Spleen (tissue), 11 donors: ENCODE results near the gene RPL3. TPM values are rescaled to one million over a fixed set of nuclear protein-coding genes. Genes with fewer than 3 reads are reported as not detected.
A peak's percentile ranks its signal among the peaks of the same experiment; 100 is the strongest.

Experiments used
- DNase-seq: peaks from one replicate; pipeline ENCODE4 v3.0.0-alpha.2; 2020
- H3K27ac ChIP-seq, 8 donors: fragments of 200-600 bp; sonication (generic) in 7 of 8; 1 replicate in 4 of 8; 2 replicates in 4 of 8; pipeline versions ENCODE4 v1.5.0 to v1.8.0; 2016 to 2021; ENCODE audit warnings: inconsistent platforms in 4 of 8, mild to moderate bottlenecking in 4 of 8, moderate library complexity in 1 of 8
- H3K27me3 ChIP-seq, 7 donors: fragments of 200-600 bp; sonication (generic) in 6 of 7; replicated peaks in 1 of 7; 1 replicate in 4 of 7; 2 replicates in 3 of 7; pipeline versions ENCODE4 v1.5.0 to v1.8.0; 2016 to 2021; ENCODE audit warnings: inconsistent platforms in 3 of 7, mild to moderate bottlenecking in 1 of 7
- H3K36me3 ChIP-seq, 6 donors: fragments of 200-600 bp; sonication (generic) in 5 of 6; 1 replicate in 4 of 6; 2 replicates in 2 of 6; pipeline versions ENCODE4 v1.5.0 to v1.8.0; 2016 to 2021; ENCODE audit warnings: inconsistent platforms in 2 of 6
- H3K4me1 ChIP-seq, 6 donors: fragments of 200-600 bp; sonication (generic) in 5 of 6; 1 replicate in 3 of 6; 2 replicates in 3 of 6; pipeline versions ENCODE4 v1.5.0 to v1.8.0; 2016 to 2021; ENCODE audit warnings: inconsistent platforms in 3 of 6
- H3K4me3 ChIP-seq, 8 donors: fragments of 200-600 bp; sonication (generic) in 7 of 8; 1 replicate in 4 of 8; 2 replicates in 4 of 8; pipeline versions ENCODE4 v1.5.0 to v1.8.0; 2016 to 2021; ENCODE audit warnings: inconsistent platforms in 4 of 8, mild to moderate bottlenecking in 4 of 8, moderate library complexity in 2 of 8
- H3K9me3 ChIP-seq, 8 donors: fragments of 200-600 bp; sonication (generic) in 7 of 8; 1 replicate in 4 of 8; 2 replicates in 4 of 8; pipeline versions ENCODE4 v1.5.0 to v1.8.0; 2016 to 2021; ENCODE audit warnings: inconsistent platforms in 4 of 8
- POLR2A ChIP-seq, 3 donors: fragments of 450-650 bp; IDR thresholded peaks; one replicate each; pipeline ENCODE4 v1.5.1; 2017; ENCODE audit warnings: antibody characterized with exemption in 3 of 3, mild to moderate bottlenecking in 1 of 3
- POLR2AphosphoS5 ChIP-seq, 3 donors: sonication (generic); formaldehyde crosslinking; IDR thresholded peaks; one replicate each; pipeline ENCODE4 v1.5.1; 2017; ENCODE audit warnings: antibody characterized with exemption in 3 of 3
- WGBS, 5 donors: extraction: QIAGEN DNeasy Blood & Tissue Kit in 3 of 5; methylation state at CpG; one replicate each; pipeline versions ENCODE4 v1.1.5 to v1.1.7; 2013 to 2018; 5-methylcytosine and 5-hydroxymethylcytosine counted together
- intact Hi-C: fragments of 100-400 bp; cut with DNase I; formaldehyde crosslinking; loops from one replicate; pipeline ENCODE4 v1.15.0; 2023; ENCODE audit warnings: low total_unique reads
- polyA plus RNA-seq, 3 donors: library from polyadenylated mRNA; stranded (reverse); fragments of 200-250 nt; gene quantifications; one replicate each; pipeline ENCODE4 v1.2.1, GENCODE V29; 2013
- total RNA-seq, 7 donors: library from RNA; depleted of rRNA in 3 of 7; stranded (reverse); fragments of >200 nt in 3 of 7; fragmentation: NEBNext Ultra II Directional in 4 of 7; extraction: Animal tissue kit (Norgen Biotek cat#: 25700) in 4 of 7; gene quantifications; one replicate each; pipeline versions ENCODE4 v1.1.0 to v1.2.1, GENCODE V29; 2016 to 2021
- TF ChIP-seq, protein P1 (sequence below), 11 experiments: fragments of 200-600 bp in 7 of 11; fragments of 450-650 bp in 4 of 11; sonication (generic) in 4 of 11; IDR thresholded peaks in 8 of 11; conservative IDR thresholded peaks in 3 of 11; 1 replicate in 7 of 11; 2 replicates in 4 of 11; pipeline versions ENCODE4 v1.4.0 to v1.8.0; 2016 to 2021; ENCODE audit warnings: antibody characterized with exemption in 11 of 11, inconsistent platforms in 4 of 11, mild to moderate bottlenecking in 1 of 11
- donor health status: healthy with polysubstance abuse.
- donor health status: DM: no; HTN: no; CAD: no; lungs with moderate emphysema.
- donor health status: DM: no; HTN: no; CAD: no.
- donor health status: Bipolar disorder and iron deficiency.
- donor health status: healthy.
- donor health status: DM: no; HTN: no; CAD: no.
- donor health status: DM: yes; HTN: yes; CAD: no.

The RPL3 gene
- total and polyA plus RNA-seq, 10 donors = 1,607 to 6,240 (median 1,995) TPM

DNA sequence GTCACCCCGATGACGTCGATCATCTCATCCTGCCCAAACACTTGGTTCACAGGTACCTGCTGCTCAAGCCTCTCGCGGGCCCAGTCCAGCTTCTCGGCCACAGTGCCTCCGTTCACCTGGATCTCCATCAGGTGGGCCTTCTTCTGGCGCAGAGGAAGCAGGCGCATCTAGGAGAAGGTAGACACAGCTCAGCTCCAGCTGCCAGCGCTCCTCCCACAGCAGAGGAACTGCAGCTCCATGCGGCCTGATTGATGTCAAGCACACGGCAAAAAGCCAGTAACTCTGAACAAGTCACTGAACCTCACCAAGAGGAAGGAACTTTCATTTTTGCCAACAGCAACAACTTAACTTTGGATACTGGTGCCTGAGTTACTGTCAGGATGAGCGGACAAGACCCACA, 4.0 kb downstream of the RPL3 start:
- Histone ChIP-seq H3K9me3 (no peaks in the 10 kb centered on the region), H3K36me3 (peaks cover 14 to 80% (median 66%) of the 10 kb centered on the region in 6 donors), H3K4me1 (peaks cover 56 to 92% (median 79%) of the 10 kb centered on the region in 6 donors), H3K27me3 (no peaks in the 10 kb centered on the region), H3K27ac (peak overlapping the region in 4 of 8 donors; percentile 93 to 100 (median 98)), H3K4me3 (peak overlapping the region in 1 of 8 donors; percentile 3)
- TF ChIP-seq POLR2AphosphoS5 (IDR thresholded peaks at IDR 0.05) = peak in 2 of 3 donors; percentile 29 to 56
- no peak for TF ChIP-seq POLR2A (IDR thresholded peaks at IDR 0.05)
- 88 to 95% (median 89%) methylated on average over 13 of the region's 13 CpGs for WGBS, 5 donors
- DNase-seq = no peak
- intact Hi-C loops = loop anchor here (5.0 to 10.0 kb wide), 2 partner anchors 301 to 443 kb away; partner anchors contain the start of genes APOBEC3C and CBX6

GRCh38 chr22:39314251-39314971, 5.0 kb downstream of the RPL3 start:
- intact Hi-C loops = loop anchor here (10.0 kb wide), 1 partner anchor 300 kb away; the partner anchor contains the start of gene APOBEC3C
- peak overlapping the region in 4 of 8 donors; percentile 32 to 97 (median 82) for H3K27ac ChIP-seq

DNA sequence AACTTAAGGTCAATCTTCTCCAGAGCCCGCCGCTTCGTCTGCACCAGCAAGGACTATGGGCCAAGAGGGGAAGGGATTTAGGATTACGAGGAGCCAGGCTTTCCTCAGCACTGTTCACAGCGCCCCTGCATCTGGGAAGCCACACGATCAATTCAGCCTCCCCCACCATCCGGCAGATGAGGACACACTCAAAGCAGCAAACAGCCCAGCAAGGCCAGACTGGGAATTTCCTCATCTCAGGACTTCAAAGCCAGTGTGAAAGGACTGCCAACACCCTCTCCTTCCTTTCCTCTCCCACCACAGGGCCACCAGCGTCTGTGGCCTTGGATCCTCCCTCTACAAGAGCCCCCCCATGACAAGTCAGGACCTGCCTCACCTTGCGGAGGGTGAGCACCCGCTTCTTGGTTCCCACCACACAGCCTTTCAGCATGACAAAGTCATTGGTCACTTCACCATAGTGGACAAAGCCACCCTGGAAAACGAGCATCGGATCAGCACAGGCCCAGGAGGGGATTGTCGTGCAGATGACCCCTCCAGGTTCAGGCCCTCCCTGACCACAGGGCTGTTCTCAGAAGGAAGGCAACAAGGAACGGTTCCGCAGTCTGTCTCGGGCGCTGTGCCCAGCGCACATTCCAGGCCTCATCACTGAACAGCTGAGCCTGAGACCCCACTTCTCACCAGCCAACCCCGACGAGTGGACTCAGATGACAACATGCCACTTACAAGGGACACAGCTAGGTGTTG, 6.0 kb downstream of the RPL3 start:
- Histone ChIP-seq H3K4me3 (no peak overlapping the region), H3K9me3 (no peaks in the 10 kb centered on the region), H3K36me3 (peaks cover 14 to 91% (median 66%) of the 10 kb centered on the region in 6 donors), H3K27me3 (no peaks in the 10 kb centered on the region), H3K4me1 (peaks cover 53 to 100% (median 88%) of the 10 kb centered on the region in 6 donors), H3K27ac (peak overlapping the region in 7 of 8 donors; percentile 32 to 97 (median 56))
- TF ChIP-seq POLR2A (IDR thresholded peaks at IDR 0.05) (no peak), POLR2AphosphoS5 (IDR thresholded peaks at IDR 0.05) (peak; percentile 34 to 63 (median 53))
- DNase-seq = no peak
- WGBS, 5 donors = 70 to 84% (median 76%) methylated on average over 18 to 20 of the region's 20 CpGs
- intact Hi-C loops = loop anchor here (10.0 kb wide), 1 partner anchor 299 kb away; the partner anchor contains the start of gene APOBEC3C

More at GRCh38 chr22:39314251-39314971, 5.0 kb downstream of the RPL3 start:
- DNase-seq = no peak
- peak in 1 of 3 donors; percentile 56 for TF ChIP-seq POLR2AphosphoS5 (IDR thresholded peaks at IDR 0.05)
- TF ChIP-seq, protein P1, sequence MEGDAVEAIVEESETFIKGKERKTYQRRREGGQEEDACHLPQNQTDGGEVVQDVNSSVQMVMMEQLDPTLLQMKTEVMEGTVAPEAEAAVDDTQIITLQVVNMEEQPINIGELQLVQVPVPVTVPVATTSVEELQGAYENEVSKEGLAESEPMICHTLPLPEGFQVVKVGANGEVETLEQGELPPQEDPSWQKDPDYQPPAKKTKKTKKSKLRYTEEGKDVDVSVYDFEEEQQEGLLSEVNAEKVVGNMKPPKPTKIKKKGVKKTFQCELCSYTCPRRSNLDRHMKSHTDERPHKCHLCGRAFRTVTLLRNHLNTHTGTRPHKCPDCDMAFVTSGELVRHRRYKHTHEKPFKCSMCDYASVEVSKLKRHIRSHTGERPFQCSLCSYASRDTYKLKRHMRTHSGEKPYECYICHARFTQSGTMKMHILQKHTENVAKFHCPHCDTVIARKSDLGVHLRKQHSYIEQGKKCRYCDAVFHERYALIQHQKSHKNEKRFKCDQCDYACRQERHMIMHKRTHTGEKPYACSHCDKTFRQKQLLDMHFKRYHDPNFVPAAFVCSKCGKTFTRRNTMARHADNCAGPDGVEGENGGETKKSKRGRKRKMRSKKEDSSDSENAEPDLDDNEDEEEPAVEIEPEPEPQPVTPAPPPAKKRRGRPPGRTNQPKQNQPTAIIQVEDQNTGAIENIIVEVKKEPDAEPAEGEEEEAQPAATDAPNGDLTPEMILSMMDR (IDR thresholded peaks at IDR 0.05 in 8 of 11, conservative IDR thresholded peaks at IDR 0.05 in 3 of 11) = peak in 1 of 11 experiments; percentile 12
- TF ChIP-seq POLR2A (IDR thresholded peaks at IDR 0.05) = no peak
- H3K4me3 ChIP-seq = no peak overlapping the region
- 76 to 87% (median 84%) methylated on average over 9 to 14 of the region's 14 CpGs for WGBS, 5 donors
- no peaks in the 10 kb centered on the region for H3K9me3 ChIP-seq
- peaks cover 14 to 88% (median 66%) of the 10 kb centered on the region in 6 donors for H3K36me3 ChIP-seq
- peaks cover 56 to 98% (median 83%) of the 10 kb centered on the region in 6 donors for H3K4me1 ChIP-seq
- H3K27me3 ChIP-seq = no peaks in the 10 kb centered on the region

DNA sequence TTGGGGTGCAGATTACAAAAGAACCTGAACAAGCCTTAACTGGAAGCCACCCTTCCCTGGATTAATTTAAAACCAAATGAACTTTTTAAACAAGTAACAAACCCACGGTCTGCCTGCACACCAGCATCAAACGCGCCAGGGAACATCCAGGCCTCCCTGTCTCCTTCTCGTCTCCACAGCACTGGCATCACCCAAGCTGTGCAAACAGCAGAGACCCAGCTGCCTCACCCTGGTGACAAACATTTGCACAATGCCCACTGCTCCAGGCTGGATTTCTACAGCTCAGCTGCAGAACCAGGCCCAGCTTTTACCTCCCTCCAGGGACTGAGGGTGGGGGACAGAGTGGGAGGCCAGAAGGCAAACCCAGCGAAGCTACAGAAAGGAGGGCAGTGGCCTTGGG, 7.0 kb downstream of the RPL3 start:
- Histone ChIP-seq H3K9me3 (no peaks in the 10 kb centered on the region), H3K27ac (peak overlapping the region in 4 of 8 donors; percentile 32 to 97 (median 64)), H3K4me1 (peaks cover 43 to 98% (median 80%) of the 10 kb centered on the region in 6 donors), H3K36me3 (peaks cover 14 to 81% (median 60%) of the 10 kb centered on the region in 6 donors), H3K27me3 (no peaks in the 10 kb centered on the region), H3K4me3 (no peak overlapping the region)
- WGBS, 5 donors = 82 to 90% (median 84%) methylated on average over 5 of the region's 5 CpGs
- DNase-seq = no peak
- TF ChIP-seq POLR2AphosphoS5 (IDR thresholded peaks at IDR 0.05) (no peak), POLR2A (IDR thresholded peaks at IDR 0.05) (no peak)
- TF ChIP-seq, protein P1 (IDR thresholded peaks at IDR 0.05 in 8 of 11, conservative IDR thresholded peaks at IDR 0.05 in 3 of 11) = no peak
- intact Hi-C loops = loop anchor here (10.0 kb wide), 1 partner anchor 298 kb away; the partner anchor contains the start of gene APOBEC3C
